Osteoblast (primary cell): ENCODE data around the gene CCNY. TPM values are rescaled to one million over a fixed set of nuclear protein-coding genes. Genes with fewer than 3 reads are reported as not detected.

ENCODE experiments used
- DNase-seq: peaks from one replicate; pipeline ENCODE4 v3.0.0; 2011; ENCODE audit warnings: low spot score, mixed read lengths; ENCODE audit not compliant: insufficient read length; ENCODE audit errors: missing footprints
- H2AFZ ChIP-seq: 2 replicates; pipeline ENCODE4 v1.6.0; 2011; ENCODE audit warnings: mild to moderate bottlenecking, low read length
- H3K27ac ChIP-seq: 2 replicates; pipeline ENCODE4 v1.5.1; 2011; ENCODE audit warnings: mild to moderate bottlenecking, low read depth, low read length, moderate library complexity
- H3K27me3 ChIP-seq: 2 replicates; pipeline ENCODE4 v1.6.0; 2012; ENCODE audit warnings: mild to moderate bottlenecking, control low read depth, inconsistent platforms, low read length, moderate library complexity; ENCODE audit not compliant: insufficient read depth
- H3K36me3 ChIP-seq: 2 replicates; pipeline ENCODE4 v1.5.1; 2011; ENCODE audit warnings: mild to moderate bottlenecking, low read length, control low read depth, moderate library complexity; ENCODE audit not compliant: insufficient read depth
- H3K4me1 ChIP-seq: 2 replicates; pipeline ENCODE4 v1.5.1; 2011; ENCODE audit warnings: mild to moderate bottlenecking, low read length, control low read depth, moderate library complexity; ENCODE audit not compliant: insufficient read depth
- H3K4me2 ChIP-seq: 2 replicates; pipeline ENCODE4 v1.6.0; 2011; ENCODE audit warnings: mild to moderate bottlenecking, low read length; ENCODE audit not compliant: insufficient read depth
- H3K4me3 ChIP-seq: fragments of 200-600 bp; sonication (generic); 3 replicates; pipeline ENCODE4 v1.5.1; 2012; ENCODE audit warnings: mild to moderate bottlenecking, low read length, inconsistent platforms; ENCODE audit not compliant: insufficient read depth
- H3K79me2 ChIP-seq: 2 replicates; pipeline ENCODE4 v1.6.0; 2012; ENCODE audit warnings: mild to moderate bottlenecking, low read length, control low read depth, inconsistent platforms; ENCODE audit not compliant: insufficient read depth
- H3K9me3 ChIP-seq: 2 replicates; pipeline ENCODE4 v1.5.1; 2011; ENCODE audit warnings: low read depth, low read length, control low read depth
- H4K20me1 ChIP-seq: 2 replicates; pipeline ENCODE4 v1.6.0; 2012; ENCODE audit warnings: mild to moderate bottlenecking, low read length, control low read depth; ENCODE audit not compliant: insufficient read depth
- CTCF ChIP-seq: IDR thresholded peaks from 2 replicates; pipeline ENCODE4 v1.5.1; 2011; ENCODE audit warnings: mild to moderate bottlenecking, low read depth, low read length, moderate library complexity; ENCODE audit errors: extremely low read depth
- total RNA-seq: library from RNA; depleted of rRNA; stranded (reverse); fragments of >200 nt; gene quantifications from 2 replicates; pipeline ENCODE4 v1.2.3, GENCODE V29; 2012

Gene CCNY
- total RNA-seq, 1 donor, result 53.2 TPM

- Histone ChIP-seq H3K4me1 (peaks cover 20% of the 10 kb centered on the region), H3K36me3 (peaks cover 5% of the 10 kb centered on the region), H3K27ac (no peak overlapping the region), H3K79me2 (no peaks in the 10 kb centered on the region), H4K20me1 (no peaks in the 10 kb centered on the region), H2AFZ (no peak overlapping the region), H3K4me2 (no peak overlapping the region), H3K9me3 (no peaks in the 10 kb centered on the region), H3K4me3 (no peak overlapping the region), H3K27me3 (no peaks in the 10 kb centered on the region)
- DNase-seq, result no peak
- no peak for TF ChIP-seq CTCF
Measured at GRCh38 chr10:35579116-35579515, 242.8 kb downstream of the CCNY start.

- no peak overlapping the region for H3K27ac ChIP-seq
- DNase-seq, result no peak
- no peaks in the 10 kb centered on the region for H3K9me3 ChIP-seq
- peaks cover 5% of the 10 kb centered on the region for H3K36me3 ChIP-seq
- H3K4me2 ChIP-seq, result no peak overlapping the region
- no peak for TF ChIP-seq CTCF
- H3K4me3 ChIP-seq, result no peak overlapping the region
- no peaks in the 10 kb centered on the region for H3K79me2 ChIP-seq
- H4K20me1 ChIP-seq, result no peaks in the 10 kb centered on the region
- H3K4me1 ChIP-seq, result peaks cover 12% of the 10 kb centered on the region
- H3K27me3 ChIP-seq, result no peaks in the 10 kb centered on the region
- no peak overlapping the region for H2AFZ ChIP-seq
Measured at GRCh38 chr10:35579726-35580422, 243.6 kb downstream of the CCNY start.

GRCh38 chr10:35580423-35580770, 244.1 kb downstream of the CCNY start:
- Histone ChIP-seq H3K4me3 (no peak overlapping the region), H4K20me1 (no peaks in the 10 kb centered on the region), H3K36me3 (peaks cover 5% of the 10 kb centered on the region), H3K27me3 (no peaks in the 10 kb centered on the region), H3K4me1 (peaks cover 8% of the 10 kb centered on the region), H3K79me2 (no peaks in the 10 kb centered on the region), H3K4me2 (no peak overlapping the region), H3K9me3 (no peaks in the 10 kb centered on the region), H3K27ac (no peak overlapping the region), H2AFZ (no peak overlapping the region)
- DNase-seq, result no peak
- TF ChIP-seq CTCF, result no peak

- DNase-seq, result no peak
- TF ChIP-seq CTCF, result no peak
- H3K36me3 ChIP-seq, result no peaks in the 10 kb centered on the region
- no peaks in the 10 kb centered on the region for H3K79me2 ChIP-seq
- no peak overlapping the region for H3K4me2 ChIP-seq
- H4K20me1 ChIP-seq, result no peaks in the 10 kb centered on the region
- H3K4me1 ChIP-seq, result peaks cover 3% of the 10 kb centered on the region
- no peak overlapping the region for H3K27ac ChIP-seq
- no peaks in the 10 kb centered on the region for H3K9me3 ChIP-seq
- no peak overlapping the region for H2AFZ ChIP-seq
- H3K4me3 ChIP-seq, result no peak overlapping the region
- H3K27me3 ChIP-seq, result no peaks in the 10 kb centered on the region
Measured at GRCh38 chr10:35581655-35582054, 245.3 kb downstream of the CCNY start.
